GM13976 (cell line): ENCODE measurements around the gene ELP4.
"Not testable (repeated sequence)": the region's sequence is repeated elsewhere in the genome, so short reads cannot be mapped to it uniquely, and the experiment has no call there.

ENCODE experiments used
- DNase-seq: peaks from one replicate; pipeline ENCODE4 v3.0.0; 2012; ENCODE audit warnings: low spot score
- CTCF ChIP-seq: IDR thresholded peaks from 2 replicates; pipeline ENCODE4 v1.5.1; 2012; ENCODE audit warnings: borderline replicate concordance, mild to moderate bottlenecking; ENCODE audit not compliant: insufficient read depth; ENCODE audit errors: extremely low read depth, missing control alignments, control extremely low read depth
- in situ Hi-C: fragments of 300-500 bp; cut with MboI; formaldehyde crosslinking; loops from one replicate; pipeline ENCODE4 v1.12.0; 2022; ENCODE audit warnings: low sequenced_read_pairs, mixed read lengths, inconsistent platforms; ENCODE audit not compliant: unreplicated experiment

ELP4 gene

DNA sequence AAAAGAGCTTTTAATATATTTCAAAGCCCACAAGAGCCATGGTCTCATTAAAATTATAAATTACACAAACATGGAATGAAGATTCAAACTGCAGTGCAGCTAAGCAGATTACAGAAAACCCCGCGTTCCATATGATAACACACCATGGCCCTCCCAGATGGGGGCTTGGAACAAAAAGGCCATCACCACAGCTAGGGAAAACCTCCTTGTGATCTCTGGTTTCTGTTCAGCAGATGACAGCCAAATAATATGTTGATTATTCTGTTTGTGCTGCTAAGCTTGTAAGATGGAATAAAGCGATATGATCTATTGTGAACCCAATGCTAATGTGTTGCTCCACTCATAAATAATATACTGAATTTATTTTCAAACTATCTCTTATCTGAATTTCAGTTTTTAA is 28.6 kb upstream of the ELP4 start:
- DNase-seq = no peak
- TF ChIP-seq CTCF = no peak
- in situ Hi-C loops = loop anchor here (25.0 kb wide), 1 partner anchor 481 kb away; no protein-coding TSS in a partner anchor

- in situ Hi-C loops = loop anchor here (25.0 kb wide), 1 partner anchor 478 kb away; no protein-coding TSS in a partner anchor
- no peak for DNase-seq
- TF ChIP-seq CTCF = no peak
These were observed 25.1 kb upstream of the ELP4 start for GRCh38 chr11:31484497-31484896.

- TF ChIP-seq CTCF = no peak
- no peak for DNase-seq
- in situ Hi-C loops = loop anchor here (25.0 kb wide), 1 partner anchor 474 kb away; no protein-coding TSS in a partner anchor
These were observed 21.7 kb upstream of the ELP4 start for GRCh38 chr11:31487848-31488247.

DNA sequence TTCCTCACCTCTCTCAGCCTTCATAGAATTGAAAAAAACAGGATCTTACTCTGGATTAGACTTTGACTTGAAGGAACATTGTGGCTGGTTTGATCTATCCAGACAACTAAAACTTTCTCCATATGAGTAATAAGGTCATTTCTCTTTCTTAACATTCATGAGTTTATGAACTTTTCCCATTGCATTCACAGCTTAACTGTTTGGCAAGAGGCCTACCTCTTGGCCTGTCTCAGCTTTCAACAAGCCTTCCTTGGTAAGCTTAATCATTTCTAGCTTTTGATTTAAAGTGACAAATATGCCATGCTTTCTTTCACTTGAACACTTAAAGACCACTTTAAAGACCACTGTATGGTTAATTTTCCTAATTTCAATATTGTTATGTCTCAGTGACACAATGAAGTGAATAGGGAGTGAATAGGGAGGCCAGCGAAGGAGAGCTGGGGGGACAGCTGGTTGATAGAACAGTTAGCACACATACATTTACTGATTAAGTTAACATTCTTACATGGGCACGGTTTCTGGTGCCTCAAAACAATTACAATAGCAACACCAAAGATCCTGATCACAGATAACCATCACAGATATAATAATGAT is 17.1 kb upstream of the ELP4 start:
- DNase-seq = no peak
- no peak for TF ChIP-seq CTCF
- in situ Hi-C loops = loop anchor here (25.0 kb wide), 1 partner anchor 470 kb away; no protein-coding TSS in a partner anchor

- TF ChIP-seq CTCF = no peak
- no peak for DNase-seq
- in situ Hi-C loops = loop anchor here (25.0 kb wide), 1 partner anchor 469 kb away; no protein-coding TSS in a partner anchor
These were observed 16.3 kb upstream of the ELP4 start for GRCh38 chr11:31493235-31493634.

DNA sequence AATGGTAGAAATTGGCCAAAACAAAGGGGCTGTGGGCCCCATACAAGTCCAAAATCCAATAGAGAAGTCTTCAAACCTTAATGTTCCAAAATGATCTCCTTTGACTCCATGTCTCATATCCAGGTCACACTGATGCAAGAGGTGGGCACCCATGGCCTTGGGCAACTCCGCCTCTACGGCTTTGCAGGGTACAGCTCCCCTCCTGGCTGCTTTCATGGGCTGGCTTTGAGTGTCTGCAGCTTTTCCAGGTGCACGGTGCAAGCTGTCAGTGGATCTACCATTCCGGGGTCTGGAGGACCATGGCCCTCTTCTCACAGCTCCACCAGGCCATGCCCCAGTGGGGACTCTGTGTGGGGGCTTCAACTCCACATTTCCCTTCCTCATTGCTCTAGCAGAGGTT is 15.8 kb upstream of the ELP4 start:
- in situ Hi-C loops = loop anchor here (25.0 kb wide), 1 partner anchor 469 kb away; no protein-coding TSS in a partner anchor
- DNase-seq = not testable (repeated sequence)

DNA sequence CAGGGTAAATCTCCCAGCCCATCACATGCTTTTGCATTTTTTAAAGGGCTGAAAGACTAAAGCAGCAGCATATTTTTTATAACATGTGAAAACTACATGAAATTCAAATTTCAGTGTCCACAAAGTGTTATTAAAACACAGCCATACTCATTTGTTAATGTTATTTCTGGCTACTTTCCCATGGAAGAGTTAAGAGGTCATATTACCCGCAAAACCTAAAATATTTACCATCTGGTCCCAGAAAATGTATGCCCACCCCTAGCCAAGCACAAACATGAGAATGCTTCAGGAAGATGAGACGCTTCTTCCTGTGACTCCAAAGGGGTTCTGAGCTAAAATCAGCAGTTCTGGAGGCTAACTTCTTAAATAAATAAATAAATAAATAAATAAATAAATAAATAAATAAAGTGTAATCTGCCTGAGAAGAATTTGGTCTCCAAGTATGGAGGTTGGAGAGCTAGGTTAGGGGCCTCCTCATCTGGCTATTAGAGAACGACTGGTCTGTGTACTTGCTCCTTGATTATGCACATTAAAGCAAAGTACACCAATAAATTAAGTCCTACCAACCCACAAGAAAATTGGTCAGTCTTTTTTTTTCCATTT is 9.9 kb upstream of the ELP4 start:
- TF ChIP-seq CTCF = no peak
- in situ Hi-C loops = loop anchor here (25.0 kb wide), 1 partner anchor 463 kb away; no protein-coding TSS in a partner anchor
- no peak for DNase-seq
